ENCODE results near the gene RUNX2. TPM values are rescaled to one million over a fixed set of nuclear protein-coding genes. Genes with fewer than 3 reads are reported as not detected.

Gene RUNX2
- total and polyA plus RNA-seq, 4 donors: 0.09 to 1.5 (median 0.75) TPM

- WGBS: 56% methylated on average over 2 of the region's 2 CpGs
These were observed 87.2 kb downstream of the RUNX2 start for GRCh38 chr6:45415315-45415714.

GRCh38 chr6:45415788-45416518 is 87.8 kb downstream of the RUNX2 start:
- Histone ChIP-seq H3K27ac (ENCODE audit: low read depth in 1 of 2, low read length in 2 of 2) (no peak overlapping the region), H3K27me3 (ENCODE audit: control insufficient read depth in 4 of 4, insufficient read depth in 4 of 4, low read length in 3 of 4) (peaks cover 0 to 20% (median 0%) of the 10 kb centered on the region in 4 donors), H3K9ac (ENCODE audit: low read depth in 1 of 2, low read length in 2 of 2) (no peak overlapping the region), H3K4me3 (ENCODE audit: low read depth in 1 of 3, low read length in 3 of 3) (no peak overlapping the region), H3K4me1 (ENCODE audit: control insufficient read depth in 4 of 4, insufficient read depth in 4 of 4, low read length in 3 of 4) (peaks cover 7 to 17% (median 8%) of the 10 kb centered on the region in 4 donors), H3K36me3 (ENCODE audit: control insufficient read depth in 4 of 4, insufficient read depth in 3 of 4, low read depth in 1 of 4, low read length in 3 of 4) (no peaks in the 10 kb centered on the region), H3K9me3 (ENCODE audit: control insufficient read depth in 4 of 4, low read length in 3 of 4) (no peaks in the 10 kb centered on the region)
- WGBS: 68% methylated on average over 3 of the region's 3 CpGs
- TF ChIP-seq JUND (IDR thresholded peaks at IDR 0.05): no peak
- no peak for TF ChIP-seq YY1 (IDR thresholded peaks at IDR 0.05)
- no peak for TF ChIP-seq NR2F2 (IDR thresholded peaks at IDR 0.05)
- no peak for TF ChIP-seq CTCF (IDR thresholded peaks at IDR 0.05; ENCODE audit: low read depth, low read length, missing input control)
- no peak for TF ChIP-seq TAF1 (conservative IDR thresholded peaks at IDR 0.05)
- TF ChIP-seq FOXA1 (IDR thresholded peaks at IDR 0.05): no peak
- TF ChIP-seq FOXA2 (IDR thresholded peaks at IDR 0.05): no peak
- no peak for TF ChIP-seq RAD21 (IDR thresholded peaks at IDR 0.05)
- no peak for TF ChIP-seq EGR1 (IDR thresholded peaks at IDR 0.05; ENCODE audit: low read depth in 2 of 2)
- DNase-seq (ENCODE audit: low spot score): no peak

More at GRCh38 chr6:45415315-45415714, 87.2 kb downstream of the RUNX2 start:
- no peak for DNase-seq (ENCODE audit: low spot score)
- TF ChIP-seq RXRA (IDR thresholded peaks at IDR 0.05) (no peak), HNF4G (IDR thresholded peaks at IDR 0.05) (no peak), ATF3 (IDR thresholded peaks at IDR 0.05) (no peak), HNF4A (conservative IDR thresholded peaks at IDR 0.05) (no peak), TAF1 (conservative IDR thresholded peaks at IDR 0.05) (no peak), SP1 (IDR thresholded peaks at IDR 0.05) (no peak), ZBTB33 (IDR thresholded peaks at IDR 0.05) (no peak), EGR1 (IDR thresholded peaks at IDR 0.05; ENCODE audit: low read depth in 2 of 2) (no peak), CTCF (IDR thresholded peaks at IDR 0.05; ENCODE audit: low read depth, low read length, missing input control) (no peak)
- Histone ChIP-seq H3K27ac (ENCODE audit: low read depth in 1 of 2, low read length in 2 of 2) (no peak overlapping the region), H3K9ac (ENCODE audit: low read depth in 1 of 2, low read length in 2 of 2) (no peak overlapping the region), H3K36me3 (ENCODE audit: control insufficient read depth in 4 of 4, insufficient read depth in 3 of 4, low read depth in 1 of 4, low read length in 3 of 4) (no peaks in the 10 kb centered on the region), H3K27me3 (ENCODE audit: control insufficient read depth in 4 of 4, insufficient read depth in 4 of 4, low read length in 3 of 4) (peaks cover 0 to 14% (median 0%) of the 10 kb centered on the region in 4 donors), H3K4me1 (ENCODE audit: control insufficient read depth in 4 of 4, insufficient read depth in 4 of 4, low read length in 3 of 4) (peaks cover 5 to 12% (median 8%) of the 10 kb centered on the region in 4 donors), H3K9me3 (ENCODE audit: control insufficient read depth in 4 of 4, low read length in 3 of 4) (no peaks in the 10 kb centered on the region), H3K4me3 (ENCODE audit: low read depth in 1 of 3, low read length in 3 of 3) (no peak overlapping the region)

Measured in liver (tissue), 9 donors.